HFFc6 (cell line): ENCODE data around the gene AZU1. TPM values are rescaled to one million over a fixed set of nuclear protein-coding genes. Genes with fewer than 3 reads are reported as not detected.

Source experiments
- DNase-seq: peaks from one replicate; pipeline ENCODE4 v3.0.0-alpha.2; 2018
- H3K27ac Mint-ChIP-seq: 2 replicates; pipeline ENCODE4 v1.8.0; 2020; ENCODE audit warnings: mild to moderate bottlenecking, mixed read lengths
- H3K27me3 Mint-ChIP-seq: 2 replicates; pipeline ENCODE4 v1.8.0; 2021; ENCODE audit warnings: mild to moderate bottlenecking, moderate library complexity, mixed read lengths; ENCODE audit not compliant: insufficient read depth
- H3K36me3 Mint-ChIP-seq: 2 replicates; pipeline ENCODE4 v1.8.0; 2021; ENCODE audit warnings: low read depth, mixed read lengths
- H3K4me1 Mint-ChIP-seq: 2 replicates; pipeline ENCODE4 v1.8.0; 2020; ENCODE audit warnings: low read depth, mixed read lengths
- H3K4me3 Mint-ChIP-seq: 2 replicates; pipeline ENCODE4 v1.8.0; 2020; ENCODE audit warnings: mild to moderate bottlenecking, moderate library complexity, mixed read lengths
- H3K9me3 Mint-ChIP-seq: 2 replicates; pipeline ENCODE4 v1.8.0; 2020; ENCODE audit warnings: mild to moderate bottlenecking, mixed read lengths
- CTCF ChIP-seq: fragments of 200-600 bp; sonication (generic); IDR thresholded peaks from 2 replicates; pipeline ENCODE4 v1.5.0; 2021; ENCODE audit warnings: antibody characterized with exemption, mild to moderate bottlenecking
- total RNA-seq, 6 experiments: library from RNA; stranded (reverse); fragmentation: NEBNext Ultra II Directional; extraction: Animal tissue kit (Norgen Biotek cat#: 25700); gene quantifications; 2 replicates in 1 of 6; 3 replicates in 5 of 6; pipeline ENCODE4 v1.2.3, GENCODE V29; 2021

The AZU1 gene
- total RNA-seq, 6 experiments from 2014 or later: not detected

- Mint-ChIP-seq H3K27ac (peak overlapping the region; percentile 30; the same call in 1 of the 2 replicates), H3K4me1 (peaks cover 12% of the 10 kb centered on the region), H3K27me3 (no peaks in the 10 kb centered on the region), H3K36me3 (no peaks in the 10 kb centered on the region), H3K4me3 (peak overlapping the region; percentile 45; the same call in 1 of the 2 replicates), H3K9me3 (no peaks in the 10 kb centered on the region)
- TF ChIP-seq CTCF: no peak
- DNase-seq: no peak
These were observed 38.0 kb upstream of the AZU1 start for GRCh38 chr19:789701-790060.

GRCh38 chr19:791007-791566 lies 36.5 kb upstream of the AZU1 start:
- Mint-ChIP-seq H3K27me3 (no peaks in the 10 kb centered on the region), H3K27ac (no peak overlapping the region), H3K36me3 (no peaks in the 10 kb centered on the region), H3K4me1 (peaks cover 12% of the 10 kb centered on the region), H3K4me3 (no peak overlapping the region), H3K9me3 (no peaks in the 10 kb centered on the region)
- no peak for DNase-seq
- TF ChIP-seq CTCF: no peak

- no peak overlapping the region for H3K27ac Mint-ChIP-seq
- no peak overlapping the region for H3K4me3 Mint-ChIP-seq
- peaks cover 16% of the 10 kb centered on the region for H3K4me1 Mint-ChIP-seq
- H3K27me3 Mint-ChIP-seq: no peaks in the 10 kb centered on the region
- H3K9me3 Mint-ChIP-seq: no peaks in the 10 kb centered on the region
- no peak for TF ChIP-seq CTCF
- no peak for DNase-seq
- no peaks in the 10 kb centered on the region for H3K36me3 Mint-ChIP-seq
These were observed 35.9 kb upstream of the AZU1 start for GRCh38 chr19:791567-792305.

- Mint-ChIP-seq H3K27me3 (no peaks in the 10 kb centered on the region), H3K4me3 (no peak overlapping the region), H3K9me3 (no peaks in the 10 kb centered on the region), H3K4me1 (peaks cover 17% of the 10 kb centered on the region), H3K27ac (no peak overlapping the region), H3K36me3 (no peaks in the 10 kb centered on the region)
- TF ChIP-seq CTCF: no peak
- DNase-seq: no peak
These were observed 35.2 kb upstream of the AZU1 start for GRCh38 chr19:792306-792885.

GRCh38 chr19:793806-794205 lies 33.8 kb upstream of the AZU1 start:
- TF ChIP-seq CTCF: no peak
- H3K27me3 Mint-ChIP-seq: peaks cover 2% of the 10 kb centered on the region; the same call in 1 of the 2 replicates
- H3K27ac Mint-ChIP-seq: no peak overlapping the region
- H3K4me1 Mint-ChIP-seq: peaks cover 17% of the 10 kb centered on the region
- DNase-seq: no peak
- H3K36me3 Mint-ChIP-seq: peaks cover 6% of the 10 kb centered on the region
- H3K9me3 Mint-ChIP-seq: no peaks in the 10 kb centered on the region
- no peak overlapping the region for H3K4me3 Mint-ChIP-seq
